Epithelial cell of proximal tubule (primary cell): ENCODE results near the gene AGR2. TPM values are rescaled to one million over a fixed set of nuclear protein-coding genes. Genes with fewer than 3 reads are reported as not detected.
A peak's percentile ranks its signal among the peaks of the same experiment; 100 is the strongest.

Experiments
- DNase-seq: peaks from one replicate; pipeline ENCODE4 v3.0.0-alpha.2; 2011; ENCODE audit warnings: low read depth
- H3K4me3 ChIP-seq: 2 replicates; pipeline ENCODE4 v1.5.1; 2011; ENCODE audit warnings: low read depth, mild to moderate bottlenecking, low read length
- total RNA-seq: library from RNA; depleted of rRNA; stranded (reverse); fragments of >200 nt; gene quantifications from 2 replicates; pipeline ENCODE4 v1.2.3, GENCODE V29; 2015
- TF ChIP-seq, protein P1 (sequence below): conservative IDR thresholded peaks from 2 replicates; pipeline ENCODE4 v1.5.1; 2012; ENCODE audit warnings: low read depth, mild to moderate bottlenecking, low read length

The AGR2 gene
- total RNA-seq, 1 donor from 2014 or later, result 11.9 TPM

DNA sequence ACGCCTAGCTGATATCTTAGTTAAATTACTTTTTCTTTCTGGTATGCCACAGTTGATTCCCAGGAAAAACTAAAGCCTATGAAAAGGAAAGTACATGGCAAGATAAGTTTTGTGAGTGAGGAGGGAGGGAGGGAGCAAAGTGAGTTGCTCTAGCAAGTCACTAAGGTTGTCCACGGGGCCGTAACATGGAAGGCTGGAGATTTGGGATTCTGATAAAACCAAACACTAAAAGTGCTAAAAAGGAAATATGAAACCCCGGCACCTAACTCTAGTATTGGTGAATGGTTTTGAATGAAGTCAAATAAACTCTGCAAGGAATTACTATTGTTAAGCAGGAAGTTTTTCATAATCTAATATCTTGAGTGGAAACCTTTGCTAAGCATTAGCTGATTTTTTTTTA lies 1.7 kb downstream of the AGR2 start:
- TF ChIP-seq, protein P1, sequence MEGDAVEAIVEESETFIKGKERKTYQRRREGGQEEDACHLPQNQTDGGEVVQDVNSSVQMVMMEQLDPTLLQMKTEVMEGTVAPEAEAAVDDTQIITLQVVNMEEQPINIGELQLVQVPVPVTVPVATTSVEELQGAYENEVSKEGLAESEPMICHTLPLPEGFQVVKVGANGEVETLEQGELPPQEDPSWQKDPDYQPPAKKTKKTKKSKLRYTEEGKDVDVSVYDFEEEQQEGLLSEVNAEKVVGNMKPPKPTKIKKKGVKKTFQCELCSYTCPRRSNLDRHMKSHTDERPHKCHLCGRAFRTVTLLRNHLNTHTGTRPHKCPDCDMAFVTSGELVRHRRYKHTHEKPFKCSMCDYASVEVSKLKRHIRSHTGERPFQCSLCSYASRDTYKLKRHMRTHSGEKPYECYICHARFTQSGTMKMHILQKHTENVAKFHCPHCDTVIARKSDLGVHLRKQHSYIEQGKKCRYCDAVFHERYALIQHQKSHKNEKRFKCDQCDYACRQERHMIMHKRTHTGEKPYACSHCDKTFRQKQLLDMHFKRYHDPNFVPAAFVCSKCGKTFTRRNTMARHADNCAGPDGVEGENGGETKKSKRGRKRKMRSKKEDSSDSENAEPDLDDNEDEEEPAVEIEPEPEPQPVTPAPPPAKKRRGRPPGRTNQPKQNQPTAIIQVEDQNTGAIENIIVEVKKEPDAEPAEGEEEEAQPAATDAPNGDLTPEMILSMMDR, result no peak
- no peak overlapping the region for H3K4me3 ChIP-seq

DNA sequence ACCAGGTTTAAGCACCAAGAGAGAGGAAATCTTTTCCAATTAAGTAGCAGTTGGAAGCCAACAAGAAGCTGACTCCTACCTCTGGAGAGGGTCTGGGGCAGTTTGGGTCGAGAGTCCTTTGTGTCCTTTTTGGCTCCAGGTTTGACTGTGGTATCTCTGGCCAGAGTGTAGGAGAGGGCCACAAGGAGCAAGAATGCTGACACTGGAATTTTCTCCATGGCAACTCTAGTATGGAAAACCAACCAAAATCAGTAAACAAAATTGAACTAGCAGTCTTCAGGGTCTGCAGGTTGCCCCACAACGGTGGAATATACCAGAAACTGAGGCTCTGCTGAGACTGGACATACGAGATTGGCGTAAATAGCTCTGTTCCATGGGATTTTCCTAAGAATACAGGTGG lies 3.2 kb downstream of the AGR2 start:
- DNase-seq, result no peak
- TF ChIP-seq, protein P1, result no peak
- H3K4me3 ChIP-seq, result no peak overlapping the region

More for the DNA sequence above, 1.7 kb downstream of the AGR2 start:
- no peak for DNase-seq

DNA sequence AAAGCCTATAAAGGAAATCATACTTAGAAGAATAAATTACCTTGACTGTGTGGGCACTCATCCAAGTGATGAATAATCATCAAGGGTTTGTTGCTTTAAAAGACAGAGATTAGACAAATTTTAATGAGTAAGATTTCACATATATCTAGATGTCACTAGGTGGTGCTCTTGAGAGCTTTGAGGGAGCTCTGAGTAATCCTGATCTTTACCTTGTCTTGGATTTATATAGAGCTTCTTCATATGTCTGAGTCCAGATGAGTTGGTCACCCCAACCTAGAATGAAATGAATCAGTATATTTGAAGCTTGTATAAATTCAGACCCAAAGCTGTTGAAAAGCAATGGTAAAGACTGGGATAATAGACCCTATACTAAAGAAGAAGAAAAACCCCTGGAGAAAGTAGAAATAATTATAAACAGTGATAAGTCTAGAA lies 3.7 kb downstream of the AGR2 start:
- TF ChIP-seq, protein P1, result peak; percentile 65
- no peak overlapping the region for H3K4me3 ChIP-seq
- peak; percentile 30 for DNase-seq

DNA sequence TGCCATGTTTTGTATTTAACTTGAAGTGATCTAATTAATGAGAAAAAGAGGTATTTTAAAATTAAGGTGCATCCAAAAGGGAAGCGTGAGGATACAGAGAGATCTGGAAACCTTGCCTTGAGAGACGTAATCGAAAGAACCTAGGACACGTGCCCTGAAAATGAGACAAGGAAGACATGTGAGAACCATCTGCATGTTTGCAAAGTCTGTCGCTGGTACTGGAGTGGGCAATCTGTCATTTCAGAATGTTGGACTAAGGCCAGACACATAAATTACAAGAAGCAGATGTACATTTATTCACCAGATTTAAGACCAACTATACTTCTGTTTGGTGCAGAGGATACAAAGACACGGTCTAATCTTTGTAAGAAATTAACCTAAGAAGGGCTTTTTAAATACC lies 9.2 kb downstream of the AGR2 start:
- TF ChIP-seq, protein P1, result no peak
- no peak overlapping the region for H3K4me3 ChIP-seq
- DNase-seq, result no peak

DNA sequence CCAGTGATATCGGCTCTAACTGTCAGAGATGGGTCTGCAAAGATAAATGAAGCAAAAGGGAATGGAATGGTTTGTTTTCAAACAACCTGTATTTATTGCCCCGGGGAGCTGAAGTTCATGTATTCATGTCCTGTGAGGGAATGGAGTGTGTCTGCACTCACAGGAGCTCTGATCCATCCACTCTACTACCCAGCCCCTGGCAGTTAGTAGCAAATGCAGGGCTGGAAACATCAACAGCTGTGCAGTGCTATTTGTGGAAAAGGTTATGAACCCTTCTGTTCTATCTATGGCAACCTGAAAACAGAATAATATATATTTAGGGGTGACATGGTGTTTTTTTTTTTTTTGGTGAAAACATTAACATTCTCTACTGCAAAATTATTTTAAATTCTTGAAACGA lies 9.8 kb downstream of the AGR2 start:
- no peak for DNase-seq
- TF ChIP-seq, protein P1, result no peak
- H3K4me3 ChIP-seq, result no peak overlapping the region

DNA sequence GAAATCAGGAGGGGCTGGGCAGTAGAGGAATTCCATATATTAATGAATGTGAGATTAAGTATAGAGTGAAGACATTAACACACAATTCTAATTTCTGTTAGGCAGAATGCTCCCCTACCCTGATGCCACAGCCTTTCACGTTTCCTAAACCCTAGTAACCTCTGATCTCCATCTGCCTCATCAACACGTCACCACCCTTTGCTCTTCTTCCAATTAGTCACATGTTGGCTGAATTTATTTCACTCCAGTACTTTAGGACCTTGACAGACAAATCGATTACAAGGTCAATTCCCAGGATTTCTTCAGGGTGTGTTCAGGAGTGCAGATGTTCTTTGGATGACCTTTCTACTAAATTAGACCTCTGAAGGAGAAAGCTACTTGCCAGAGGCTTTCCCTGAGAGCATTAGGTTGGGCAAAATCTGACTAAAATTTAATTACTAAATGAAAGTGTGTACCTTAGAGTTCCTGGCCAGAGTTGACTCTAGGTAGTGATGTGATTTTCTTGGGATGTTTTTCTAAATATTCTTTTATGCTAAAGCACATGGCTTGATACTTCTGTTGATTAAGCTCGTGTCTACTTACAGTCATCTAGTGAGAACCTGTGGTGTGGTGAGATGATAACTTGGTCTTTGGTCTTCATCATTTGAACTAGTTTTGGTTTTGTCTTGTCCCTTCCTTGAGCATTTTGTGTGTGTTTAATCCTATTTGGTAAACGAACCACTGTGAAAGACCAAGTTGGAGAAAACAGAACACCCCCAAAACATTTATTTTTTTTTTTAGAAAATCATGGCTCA lies 12.7 kb downstream of the AGR2 start:
- no peak overlapping the region for H3K4me3 ChIP-seq
- TF ChIP-seq, protein P1, result no peak
- no peak for DNase-seq

DNA sequence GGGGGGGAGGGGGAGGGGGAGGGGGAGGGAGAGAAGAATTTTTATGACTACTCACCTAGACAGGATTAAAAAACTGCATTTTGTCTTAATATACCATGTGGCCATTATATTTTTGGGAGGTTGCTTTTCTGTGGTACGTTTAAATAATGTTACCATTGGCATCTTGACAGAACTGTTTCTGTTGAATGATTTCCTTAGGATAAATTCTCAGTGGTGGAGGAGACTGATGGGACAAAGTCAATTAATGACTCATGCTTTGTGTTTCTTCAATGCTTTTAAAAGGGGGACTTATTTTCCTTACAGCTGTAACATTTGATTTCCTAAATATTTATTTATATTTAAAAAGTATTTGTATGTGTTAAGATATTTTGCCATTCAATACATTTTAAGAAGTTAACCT lies 13.7 kb downstream of the AGR2 start:
- no peak for DNase-seq
- TF ChIP-seq, protein P1, result no peak
- no peak overlapping the region for H3K4me3 ChIP-seq
